SK-N-SH (cell line): Measurements from ENCODE around the gene SRGAP1. TPM values are rescaled to one million over a fixed set of nuclear protein-coding genes. Genes with fewer than 3 reads are reported as not detected.

ENCODE experiments used
- CTCF ChIA-PET: fragments of 300-600, 350-600 bp; formaldehyde crosslinking; extraction: SDS; loops from one replicate; lab custom pipeline; 2021; lab: Yijun Ruan, JAX
- POLR2A ChIA-PET: fragments of 350-600 bp; sonication (Branson Sonifier 250); formaldehyde crosslinking; extraction: SDS; loops from one replicate; lab custom pipeline; 2020; ENCODE audit warnings: antibody characterized with exemption, inconsistent platforms; lab: Yijun Ruan, JAX
- DNase-seq: peaks from one replicate; pipeline ENCODE4 v3.0.0; 2012
- H2AFZ ChIP-seq: fragments of 200-600 bp; sonication (generic); 2 replicates; pipeline ENCODE4 v1.8.1; 2016; ENCODE audit warnings: antibody characterized with exemption, mild to moderate bottlenecking, low read depth
- H3F3A ChIP-seq: fragments of 200-600 bp; sonication (generic); replicated peaks from 2 replicates; pipeline ENCODE3; 2016; ENCODE audit warnings: antibody characterized with exemption, mild to moderate bottlenecking; ENCODE audit not compliant: insufficient read depth
- H3K27ac ChIP-seq, 2 experiments: fragments of 200-500 bp in 1 of 2; fragments of 200-600 bp in 1 of 2; sonication (Bioruptor generic) in 1 of 2; sonication (generic), shearing (Covaris generic) in 1 of 2; 2 replicates each; pipeline versions ENCODE4 v1.5.1 to v1.6.1; 2014 to 2016; ENCODE audit warnings: low read depth in 2 of 2, inconsistent platforms in 1 of 2, low read length in 1 of 2, mild to moderate bottlenecking in 1 of 2, mixed read lengths in 1 of 2
- H3K27me3 ChIP-seq: fragments of 200-600 bp; sonication (generic), shearing (Covaris generic); 2 replicates; pipeline ENCODE4 v1.6.1; 2016; ENCODE audit warnings: mixed run types; ENCODE audit not compliant: insufficient read depth
- H3K36me3 ChIP-seq, 2 experiments: fragments of 200-500 bp in 1 of 2; fragments of 200-600 bp in 1 of 2; sonication (Bioruptor generic) in 1 of 2; sonication (generic) in 1 of 2; replicated peaks in 1 of 2; 2 replicates each; pipeline versions ENCODE3 to v1.5.1; 2014 to 2016; ENCODE audit warnings: low read length in 1 of 2, mild to moderate bottlenecking in 1 of 2; ENCODE audit not compliant: insufficient read depth in 2 of 2, control insufficient read depth in 1 of 2
- H3K4me1 ChIP-seq, 2 experiments: fragments of 200-500 bp in 1 of 2; fragments of 200-600 bp in 1 of 2; sonication (Bioruptor generic) in 1 of 2; sonication (generic), shearing (Covaris generic) in 1 of 2; 2 replicates each; pipeline versions ENCODE4 v1.5.1 to v1.6.1; 2014 to 2016; ENCODE audit warnings: low read depth in 1 of 2, low read length in 1 of 2, mixed run types in 1 of 2; ENCODE audit not compliant: insufficient read depth in 2 of 2, control insufficient read depth in 1 of 2
- H3K4me2 ChIP-seq: fragments of 200-600 bp; sonication (generic), shearing (Covaris generic); 2 replicates; pipeline ENCODE4 v1.6.1; 2017; ENCODE audit warnings: mixed run types
- H3K4me3 ChIP-seq, 2 experiments: fragments of 200-500 bp in 1 of 2; fragments of 200-600 bp in 1 of 2; sonication (Bioruptor generic) in 1 of 2; sonication (generic), shearing (Covaris generic) in 1 of 2; 2 replicates each; pipeline versions ENCODE4 v1.5.1 to v1.8.1; 2014 to 2016; ENCODE audit warnings: low read depth in 2 of 2, inconsistent platforms in 1 of 2, low read length in 1 of 2, mild to moderate bottlenecking in 1 of 2, mixed read lengths in 1 of 2, moderate library complexity in 1 of 2
- H3K79me2 ChIP-seq: fragments of 200-600 bp; sonication (generic); 2 replicates; pipeline ENCODE4 v1.8.1; 2017; ENCODE audit warnings: mild to moderate bottlenecking; ENCODE audit not compliant: insufficient read depth
- H3K9ac ChIP-seq: fragments of 200-600 bp; sonication (generic); 2 replicates; pipeline ENCODE4 v1.6.1; 2017; ENCODE audit warnings: mixed run types
- H3K9me2 ChIP-seq: fragments of 200-600 bp; sonication (generic); 2 replicates; pipeline ENCODE4 v1.6.1; 2017; ENCODE audit warnings: mixed run types
- H3K9me3 ChIP-seq: fragments of 200-600 bp; sonication (generic); 2 replicates; pipeline ENCODE4 v1.6.1; 2017; ENCODE audit warnings: mixed run types, mild to moderate bottlenecking, moderate library complexity
- H4K20me1 ChIP-seq: fragments of 200-600 bp; sonication (generic); 2 replicates; pipeline ENCODE4 v1.6.1; 2017; ENCODE audit warnings: mild to moderate bottlenecking, mixed run types; ENCODE audit not compliant: insufficient read depth
- CHD2 ChIP-seq: fragments of 150-350 bp; IDR thresholded peaks from 2 replicates; pipeline ENCODE4 v1.6.1; 2018; ENCODE audit warnings: low read length; ENCODE audit not compliant: partially characterized antibody
- EP300 ChIP-seq, 2 experiments: IDR thresholded peaks; 2 replicates each; pipeline versions ENCODE4 v1.4.0 to v1.6.1; 2012; ENCODE audit warnings: borderline replicate concordance in 1 of 2, low read depth in 1 of 2, low read length in 1 of 2
- EZH2phosphoT487 ChIP-seq: fragments of 200-600 bp; sonication (generic); IDR thresholded peaks from 2 replicates; pipeline ENCODE4 v1.6.1; 2017; ENCODE audit warnings: low read depth, mixed run types, mild to moderate bottlenecking, antibody characterized with exemption, moderate library complexity, borderline replicate concordance
- GATA2 ChIP-seq: sonication (generic); formaldehyde crosslinking; IDR thresholded peaks from 2 replicates; pipeline ENCODE4 v1.5.0; 2020; ENCODE audit warnings: mild to moderate bottlenecking, missing genetic modification reagents
- IRF3 ChIP-seq: fragments of 150-350 bp; IDR thresholded peaks from 2 replicates; pipeline ENCODE4 v1.6.1; 2016; ENCODE audit warnings: mild to moderate bottlenecking, low read depth, low read length
- MXI1 ChIP-seq: IDR thresholded peaks from 2 replicates; pipeline ENCODE4 v1.6.1; 2012; ENCODE audit warnings: mild to moderate bottlenecking, low read depth, low read length, improper control_type of control experiment
- RAD21 ChIP-seq: IDR thresholded peaks from 2 replicates; pipeline ENCODE4 v1.6.1; 2012; ENCODE audit warnings: mild to moderate bottlenecking, low read length
- RCOR1 ChIP-seq: fragments of 150-350 bp; IDR thresholded peaks from 2 replicates; pipeline ENCODE4 v1.6.1; 2017; ENCODE audit warnings: antibody characterized with exemption, low read length
- SIN3A ChIP-seq: IDR thresholded peaks from 2 replicates; pipeline ENCODE4 v1.6.1; 2012; ENCODE audit warnings: low read depth, mild to moderate bottlenecking, low read length, moderate library complexity, borderline replicate concordance
- TAF1 ChIP-seq: IDR thresholded peaks from 2 replicates; pipeline ENCODE4 v1.6.1; 2012; ENCODE audit warnings: low read depth, mild to moderate bottlenecking, low read length, moderate library complexity, borderline replicate concordance
- TCF12 ChIP-seq: IDR thresholded peaks from 2 replicates; pipeline ENCODE4 v1.4.0; 2012
- WGBS: methylation state at CpG from one replicate; pipeline ENCODE4 v1.1.6; 2017; ENCODE audit warnings: low lambda C conversion rate; 5-methylcytosine and 5-hydroxymethylcytosine counted together
- polyA plus RNA-seq, 3 experiments: library from polyadenylated mRNA; depleted of rRNA; stranded (reverse); fragments of >200 nt; gene quantifications; 2 replicates each; pipeline ENCODE4 v1.2.3, GENCODE V29; 2012
- TF ChIP-seq, protein P1 (sequence below): fragments of 200-600 bp; sonication (generic); IDR thresholded peaks from 2 replicates; pipeline ENCODE4 v1.6.1; 2017; ENCODE audit warnings: antibody characterized with exemption, mild to moderate bottlenecking, moderate library complexity
- TF ChIP-seq, protein P2 (sequence below): IDR thresholded peaks from 2 replicates; pipeline ENCODE4 v1.4.0; 2012; ENCODE audit warnings: low read depth
- TF ChIP-seq, protein P3 (sequence below): IDR thresholded peaks from 2 replicates; pipeline ENCODE4; 2012
- TF ChIP-seq, protein P4 (sequence below): fragments of 150-350 bp; IDR thresholded peaks from 2 replicates; pipeline ENCODE4 v1.6.1; 2017; ENCODE audit warnings: antibody characterized with exemption, low read length, low read depth, borderline replicate concordance

SRGAP1 gene
- polyA plus RNA-seq, 1 of the 3 experiments (the other 2 are of a cell fraction), result 2.6 TPM

- Histone ChIP-seq H3K9me2 (no peaks in the 10 kb centered on the region), H3K79me2 (peaks cover 85% of the 10 kb centered on the region), H3K27ac (no peak overlapping the region), H3K9ac (no peak overlapping the region), H3F3A (peaks cover 17% of the 10 kb centered on the region), H4K20me1 (no peaks in the 10 kb centered on the region), H3K9me3 (no peaks in the 10 kb centered on the region), H3K27me3 (no peaks in the 10 kb centered on the region), H3K36me3 (no peaks in the 10 kb centered on the region), H3K4me2 (no peak overlapping the region), H3K4me3 (no peak overlapping the region), H3K4me1 (peaks cover 18 to 42% of the 10 kb centered on the region in 2 experiments), H2AFZ (no peak overlapping the region)
- WGBS, result 100% methylated on average over 2 of the region's 2 CpGs
- ChIA-PET CTCF (interaction anchor here (0.8 kb wide), 1 partner anchor 8 kb away, joined by 3 read pairs; no protein-coding TSS in a partner anchor), POLR2A (no interaction called here)
- no peak for DNase-seq
- no peak for TF ChIP-seq TCF12
- TF ChIP-seq, protein P1, sequence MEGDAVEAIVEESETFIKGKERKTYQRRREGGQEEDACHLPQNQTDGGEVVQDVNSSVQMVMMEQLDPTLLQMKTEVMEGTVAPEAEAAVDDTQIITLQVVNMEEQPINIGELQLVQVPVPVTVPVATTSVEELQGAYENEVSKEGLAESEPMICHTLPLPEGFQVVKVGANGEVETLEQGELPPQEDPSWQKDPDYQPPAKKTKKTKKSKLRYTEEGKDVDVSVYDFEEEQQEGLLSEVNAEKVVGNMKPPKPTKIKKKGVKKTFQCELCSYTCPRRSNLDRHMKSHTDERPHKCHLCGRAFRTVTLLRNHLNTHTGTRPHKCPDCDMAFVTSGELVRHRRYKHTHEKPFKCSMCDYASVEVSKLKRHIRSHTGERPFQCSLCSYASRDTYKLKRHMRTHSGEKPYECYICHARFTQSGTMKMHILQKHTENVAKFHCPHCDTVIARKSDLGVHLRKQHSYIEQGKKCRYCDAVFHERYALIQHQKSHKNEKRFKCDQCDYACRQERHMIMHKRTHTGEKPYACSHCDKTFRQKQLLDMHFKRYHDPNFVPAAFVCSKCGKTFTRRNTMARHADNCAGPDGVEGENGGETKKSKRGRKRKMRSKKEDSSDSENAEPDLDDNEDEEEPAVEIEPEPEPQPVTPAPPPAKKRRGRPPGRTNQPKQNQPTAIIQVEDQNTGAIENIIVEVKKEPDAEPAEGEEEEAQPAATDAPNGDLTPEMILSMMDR, result no peak
- no peak for TF ChIP-seq EP300 (IDR thresholded peaks at IDR 0.05; ENCODE audit: borderline replicate concordance in 1 of 2, low read depth in 1 of 2, low read length in 1 of 2)
- TF ChIP-seq, protein P2, sequence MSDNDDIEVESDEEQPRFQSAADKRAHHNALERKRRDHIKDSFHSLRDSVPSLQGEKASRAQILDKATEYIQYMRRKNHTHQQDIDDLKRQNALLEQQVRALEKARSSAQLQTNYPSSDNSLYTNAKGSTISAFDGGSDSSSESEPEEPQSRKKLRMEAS, result no peak
- TF ChIP-seq TAF1, result no peak
- no peak for TF ChIP-seq GATA2
- no peak for TF ChIP-seq CHD2
- TF ChIP-seq IRF3, result no peak
- no peak for TF ChIP-seq RAD21
- no peak for TF ChIP-seq RCOR1
- no peak for TF ChIP-seq MXI1
- TF ChIP-seq EZH2phosphoT487, result no peak
- no peak for TF ChIP-seq SIN3A
- TF ChIP-seq, protein P3, sequence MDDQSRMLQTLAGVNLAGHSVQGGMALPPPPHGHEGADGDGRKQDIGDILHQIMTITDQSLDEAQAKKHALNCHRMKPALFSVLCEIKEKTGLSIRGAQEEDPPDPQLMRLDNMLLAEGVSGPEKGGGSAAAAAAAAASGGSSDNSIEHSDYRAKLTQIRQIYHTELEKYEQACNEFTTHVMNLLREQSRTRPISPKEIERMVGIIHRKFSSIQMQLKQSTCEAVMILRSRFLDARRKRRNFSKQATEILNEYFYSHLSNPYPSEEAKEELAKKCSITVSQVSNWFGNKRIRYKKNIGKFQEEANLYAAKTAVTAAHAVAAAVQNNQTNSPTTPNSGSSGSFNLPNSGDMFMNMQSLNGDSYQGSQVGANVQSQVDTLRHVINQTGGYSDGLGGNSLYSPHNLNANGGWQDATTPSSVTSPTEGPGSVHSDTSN, result no peak
- TF ChIP-seq, protein P4, sequence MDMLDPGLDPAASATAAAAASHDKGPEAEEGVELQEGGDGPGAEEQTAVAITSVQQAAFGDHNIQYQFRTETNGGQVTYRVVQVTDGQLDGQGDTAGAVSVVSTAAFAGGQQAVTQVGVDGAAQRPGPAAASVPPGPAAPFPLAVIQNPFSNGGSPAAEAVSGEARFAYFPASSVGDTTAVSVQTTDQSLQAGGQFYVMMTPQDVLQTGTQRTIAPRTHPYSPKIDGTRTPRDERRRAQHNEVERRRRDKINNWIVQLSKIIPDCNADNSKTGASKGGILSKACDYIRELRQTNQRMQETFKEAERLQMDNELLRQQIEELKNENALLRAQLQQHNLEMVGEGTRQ, result no peak
Measured at GRCh38 chr12:63919756-63920155, 75.3 kb downstream of the SRGAP1 start.
